ENCODE data around the gene TTLL9.
"Not testable (repeated sequence)": the region's sequence is repeated elsewhere in the genome, so short reads cannot be mapped to it uniquely, and the experiment has no call there.

The TTLL9 gene, protein sequence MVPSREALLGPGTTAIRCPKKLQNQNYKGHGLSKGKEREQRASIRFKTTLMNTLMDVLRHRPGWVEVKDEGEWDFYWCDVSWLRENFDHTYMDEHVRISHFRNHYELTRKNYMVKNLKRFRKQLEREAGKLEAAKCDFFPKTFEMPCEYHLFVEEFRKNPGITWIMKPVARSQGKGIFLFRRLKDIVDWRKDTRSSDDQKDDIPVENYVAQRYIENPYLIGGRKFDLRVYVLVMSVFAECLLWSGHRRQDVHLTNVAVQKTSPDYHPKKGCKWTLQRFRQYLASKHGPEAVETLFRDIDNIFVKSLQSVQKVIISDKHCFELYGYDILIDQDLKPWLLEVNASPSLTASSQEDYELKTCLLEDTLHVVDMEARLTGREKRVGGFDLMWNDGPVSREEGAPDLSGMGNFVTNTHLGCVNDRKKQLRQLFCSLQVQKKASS

DNA sequence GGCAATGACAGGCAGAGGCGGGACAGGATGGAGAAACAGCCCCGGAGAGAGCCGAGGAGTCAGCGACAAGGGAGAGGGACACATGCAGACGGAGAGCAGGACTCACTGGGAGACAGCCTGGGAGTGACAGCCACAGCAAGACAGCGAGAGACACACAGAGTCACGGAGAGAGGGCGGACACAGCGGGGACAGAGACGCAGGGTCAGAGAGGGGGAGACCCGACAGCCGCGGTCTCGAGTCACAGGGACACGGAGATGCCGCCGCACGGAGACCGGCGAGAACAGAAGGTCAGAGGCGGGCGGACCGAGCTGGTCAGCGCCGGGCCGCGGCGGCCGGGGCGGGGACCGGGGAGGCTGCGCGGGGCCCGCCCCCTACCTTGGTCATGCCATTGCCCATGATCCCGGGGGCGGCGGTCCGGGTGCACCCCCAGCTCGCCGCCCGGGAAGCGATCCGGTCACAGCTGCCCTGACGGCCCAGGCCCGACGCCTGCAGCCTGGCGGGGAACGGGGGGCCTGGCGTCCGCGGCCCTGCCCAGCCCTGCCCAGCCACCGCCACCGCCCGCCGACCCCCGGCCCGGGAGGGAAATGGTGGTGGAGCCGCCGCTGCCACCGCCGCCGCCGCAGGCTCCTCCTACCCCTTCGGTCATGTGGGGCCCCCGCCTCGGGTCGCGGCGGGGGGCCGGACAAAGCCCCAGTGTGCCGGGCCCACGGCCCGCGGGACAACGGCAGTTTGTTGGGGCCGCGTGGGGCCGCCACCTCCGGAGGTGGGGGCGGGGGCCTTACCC is at the start of gene TTLL9, which contains the start of gene DUSP15:
TSS of gene TTLL9 (plus strand) at position 693 of the 784 bp plus-strand sequence. CDS start 493 bp downstream, outside the sequence.
TSS of gene DUSP15 (minus strand) at position 586 of the 784 bp plus-strand sequence. CDS start at position 396, 190 bp downstream.
- peak; percentile 14 for DNase-seq

DNA sequence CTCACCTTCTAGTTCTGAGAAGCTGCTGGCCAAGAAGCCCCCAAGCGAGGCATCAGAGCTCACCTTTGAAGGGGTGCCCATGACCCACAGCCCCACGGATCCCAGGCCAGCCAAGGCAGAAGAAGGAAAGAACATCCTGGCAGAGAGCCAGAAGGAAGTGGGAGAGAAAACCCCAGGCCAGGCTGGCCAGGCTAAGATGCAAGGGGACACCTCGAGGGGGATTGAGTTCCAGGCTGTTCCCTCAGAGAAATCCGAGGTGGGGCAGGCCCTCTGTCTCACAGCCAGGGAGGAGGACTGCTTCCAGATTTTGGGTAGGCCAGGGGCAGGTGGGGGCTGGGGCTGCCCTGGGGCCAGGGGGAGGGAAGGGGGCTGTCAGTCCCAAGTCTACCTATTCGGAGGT is 49.0 kb upstream of the TTLL9 start:
- no peak for DNase-seq

DNA sequence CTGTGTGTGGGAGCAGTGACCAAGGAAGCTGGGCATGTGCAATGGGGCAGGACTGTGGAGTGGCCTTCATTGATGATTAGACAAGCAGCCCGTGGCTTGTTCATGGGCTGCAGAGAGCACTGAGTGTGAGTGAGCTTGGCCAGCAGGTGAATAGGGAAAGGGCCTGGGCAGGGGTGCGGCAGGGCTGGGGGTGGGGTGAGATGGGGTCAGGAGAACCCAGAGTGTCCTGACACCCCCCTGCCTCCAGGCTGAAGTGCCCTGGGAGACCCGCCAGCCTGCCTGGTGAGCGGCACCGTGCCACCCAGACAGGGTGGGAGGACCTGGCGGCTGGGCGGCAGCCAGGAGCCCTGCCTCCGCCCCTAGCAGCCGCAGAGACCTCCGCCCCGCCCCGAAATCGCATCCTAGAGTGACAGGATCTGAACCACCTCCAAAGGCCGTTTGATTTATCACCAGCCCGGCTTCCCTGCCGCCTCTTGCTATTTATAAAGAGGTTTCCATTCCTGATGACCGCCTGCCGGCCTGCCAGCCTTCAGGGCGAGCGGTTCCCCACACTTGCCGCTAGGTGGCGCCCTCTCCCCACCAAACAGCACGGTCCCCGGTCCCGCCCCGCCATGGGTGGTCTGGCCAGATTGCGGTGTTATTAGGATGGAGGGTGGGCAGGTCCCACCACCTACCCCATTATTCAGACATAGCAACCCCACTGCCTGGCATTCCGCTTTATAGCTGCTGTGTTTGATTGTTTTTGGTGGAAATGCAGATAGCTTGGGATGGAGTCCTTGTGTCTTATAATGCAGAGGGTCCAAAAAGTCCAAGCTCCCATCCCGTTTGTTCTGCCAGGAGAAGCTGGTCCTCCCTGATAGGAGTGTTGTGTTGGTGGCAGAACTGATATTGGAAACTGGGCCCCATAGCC is 47.8 kb upstream of the TTLL9 start:
- peak; percentile 86 for DNase-seq

DNA sequence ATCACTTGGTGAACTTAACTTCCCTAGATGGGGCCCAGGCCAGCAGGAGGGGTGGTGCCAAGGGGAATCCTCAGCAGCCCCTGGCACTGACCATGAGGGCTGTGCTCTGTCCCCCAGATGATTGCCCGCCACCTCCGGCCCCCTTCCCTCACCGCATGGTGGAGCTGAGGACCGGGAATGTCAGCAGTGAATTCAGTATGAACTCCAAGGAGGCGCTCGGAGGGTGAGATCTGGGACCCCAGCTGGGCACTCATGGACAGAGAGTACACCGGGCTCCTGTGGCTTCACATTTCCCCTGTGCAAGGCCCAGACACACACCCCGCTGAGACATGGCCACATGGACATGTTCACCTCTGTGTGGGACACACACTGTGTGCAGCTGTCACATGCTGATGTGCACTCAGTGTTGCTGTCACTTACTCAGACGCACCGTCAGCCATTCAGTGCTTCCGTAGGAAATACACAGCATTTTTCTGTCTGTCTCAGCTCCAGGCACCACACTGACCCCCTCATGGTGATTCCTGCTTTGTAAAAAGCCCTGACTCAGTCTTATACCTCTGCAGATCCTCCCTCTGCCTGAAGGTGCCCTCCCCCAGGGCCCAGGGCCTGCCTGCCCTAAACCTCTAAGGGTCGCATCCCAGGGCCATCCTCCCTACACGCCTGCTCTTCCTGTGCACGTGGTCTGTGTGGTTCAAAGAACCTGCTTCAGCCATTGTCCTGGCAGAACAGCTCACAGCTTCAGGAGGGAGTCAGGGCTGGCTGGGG is 46.9 kb upstream of the TTLL9 start:
- no peak for DNase-seq

DNA sequence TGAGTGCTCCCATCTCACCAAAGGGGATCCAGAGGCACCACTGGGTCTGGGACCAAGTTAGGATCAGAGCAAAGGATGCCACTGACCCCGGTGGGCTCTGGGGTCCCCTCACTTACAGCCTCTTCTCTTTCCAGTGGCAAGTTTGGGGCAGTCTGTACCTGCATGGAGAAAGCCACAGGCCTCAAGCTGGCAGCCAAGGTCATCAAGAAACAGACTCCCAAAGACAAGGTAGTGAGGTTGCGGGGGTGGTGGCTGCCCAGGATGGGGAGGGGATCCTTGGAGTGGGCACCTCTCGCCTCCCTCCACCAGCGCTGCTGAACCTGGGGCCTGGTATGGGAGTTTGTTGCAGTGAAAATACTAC is 46.3 kb upstream of the TTLL9 start:
- no peak for DNase-seq

DNA sequence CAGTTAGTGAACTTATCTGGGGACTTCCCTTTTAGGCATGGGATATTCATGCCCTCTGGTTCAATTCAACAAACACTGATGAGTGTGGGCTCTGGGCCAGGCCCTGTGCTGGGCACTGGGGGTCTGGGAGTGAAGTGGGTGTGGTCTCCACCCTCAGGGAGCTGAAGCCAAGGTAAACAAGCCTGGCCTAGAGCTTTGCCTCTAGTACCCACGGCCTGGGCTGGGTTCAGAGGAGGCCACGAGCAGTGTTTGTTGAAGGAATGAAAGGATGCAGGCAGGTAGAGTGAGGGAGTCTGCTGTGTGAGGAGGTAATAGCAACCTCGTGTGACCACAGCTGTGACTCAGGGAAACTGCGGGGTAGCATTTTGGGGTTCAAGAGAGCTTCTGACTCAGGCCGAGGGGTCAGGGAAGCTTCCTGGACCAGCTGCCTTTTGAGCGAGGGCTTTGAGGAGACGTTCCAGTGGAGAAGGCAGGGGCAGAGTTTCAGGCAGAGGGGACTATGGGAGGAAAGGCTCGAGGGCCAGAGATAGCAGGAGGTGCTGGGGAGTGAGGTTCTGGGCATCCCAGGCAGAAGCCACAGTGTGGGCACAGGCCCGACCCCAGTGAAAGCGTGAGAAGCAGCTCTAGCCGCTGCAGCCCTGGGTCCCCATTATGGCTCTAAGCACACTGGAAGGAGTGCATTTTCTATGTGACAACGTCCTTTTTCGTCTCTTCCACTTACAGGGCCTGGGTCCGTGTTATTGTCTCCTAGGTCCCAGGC is 45.7 kb upstream of the TTLL9 start:
- DNase-seq: no peak

DNA sequence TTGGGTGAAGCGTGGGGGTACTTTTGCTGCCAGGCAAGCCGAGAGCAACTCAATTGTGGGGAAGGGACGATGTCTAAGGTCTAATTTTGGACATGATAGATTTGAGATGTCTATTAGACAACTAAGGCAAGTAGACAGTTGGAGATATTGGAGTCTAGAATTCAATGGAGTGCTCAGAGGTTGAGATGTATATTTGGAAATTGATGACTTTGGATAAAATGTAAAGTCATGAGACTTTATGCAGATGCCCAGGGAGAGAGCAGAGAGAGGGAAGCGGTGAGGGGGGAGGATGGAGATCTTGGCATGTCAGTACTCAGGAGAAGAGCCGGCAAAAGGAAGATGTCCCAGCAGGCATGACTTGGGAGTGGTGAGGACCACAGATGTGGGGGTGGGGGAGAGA is 44.4 kb upstream of the TTLL9 start:
- DNase-seq: no peak

DNA sequence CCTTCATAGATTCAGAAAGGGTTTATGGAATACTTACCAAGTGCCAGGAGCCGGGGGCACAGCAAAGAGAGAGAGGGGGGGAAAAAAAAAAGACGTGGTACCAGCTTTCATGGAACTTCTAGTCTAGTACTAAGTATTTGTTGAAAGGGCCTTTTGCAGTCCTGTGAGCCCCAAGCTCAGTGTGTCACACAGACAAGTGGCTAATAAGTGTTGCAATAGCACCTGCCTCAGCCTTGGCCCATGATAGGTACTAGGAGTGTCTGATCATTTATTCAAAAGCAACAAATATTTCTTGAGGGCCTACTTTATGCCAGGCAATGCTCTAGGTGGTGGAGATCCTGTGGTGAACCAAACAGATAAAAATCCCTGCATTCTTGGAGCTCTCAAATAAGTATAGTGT is 43.4 kb upstream of the TTLL9 start:
- DNase-seq: no peak

DNA sequence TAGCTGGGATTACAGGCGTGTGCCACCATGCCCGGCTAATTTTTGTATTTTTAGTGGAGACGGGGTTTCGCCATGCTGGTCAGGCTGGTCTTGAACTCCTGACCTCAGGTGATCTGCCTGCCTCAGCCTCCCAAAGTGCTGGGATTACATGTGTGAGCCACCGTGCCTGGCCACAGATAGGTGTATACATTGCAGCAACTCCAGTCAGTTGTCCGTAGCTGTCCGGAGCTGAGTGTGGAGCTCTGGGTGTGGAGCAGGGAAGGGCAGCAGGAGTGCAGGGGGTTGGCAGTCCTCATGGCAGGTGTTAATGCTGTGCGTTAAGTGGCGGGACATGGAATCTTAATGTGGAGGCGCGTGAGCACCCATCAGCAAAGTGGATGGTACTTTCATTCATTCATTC is 42.4 kb upstream of the TTLL9 start:
- DNase-seq: not testable (repeated sequence)

DNA sequence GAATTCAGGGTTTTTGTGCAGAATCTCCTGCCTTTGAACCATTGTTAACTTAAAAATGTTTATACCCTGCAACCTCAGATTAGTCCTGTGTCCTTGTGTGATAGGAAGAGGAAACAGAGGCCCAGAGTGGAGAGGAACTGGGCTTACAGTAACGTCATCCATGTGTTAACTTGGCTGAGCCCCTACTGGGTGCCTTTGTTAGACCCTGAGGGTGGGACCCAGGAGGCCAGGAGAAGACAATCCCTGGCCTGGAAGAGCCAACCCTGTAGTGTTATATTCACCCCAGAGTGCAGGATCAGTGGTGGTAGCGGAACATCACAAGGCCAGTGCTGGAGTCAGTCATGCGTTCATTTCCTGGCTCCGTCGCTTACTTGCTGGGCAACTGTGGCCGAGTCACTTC is 40.7 kb upstream of the TTLL9 start:
- no peak for DNase-seq

DNA sequence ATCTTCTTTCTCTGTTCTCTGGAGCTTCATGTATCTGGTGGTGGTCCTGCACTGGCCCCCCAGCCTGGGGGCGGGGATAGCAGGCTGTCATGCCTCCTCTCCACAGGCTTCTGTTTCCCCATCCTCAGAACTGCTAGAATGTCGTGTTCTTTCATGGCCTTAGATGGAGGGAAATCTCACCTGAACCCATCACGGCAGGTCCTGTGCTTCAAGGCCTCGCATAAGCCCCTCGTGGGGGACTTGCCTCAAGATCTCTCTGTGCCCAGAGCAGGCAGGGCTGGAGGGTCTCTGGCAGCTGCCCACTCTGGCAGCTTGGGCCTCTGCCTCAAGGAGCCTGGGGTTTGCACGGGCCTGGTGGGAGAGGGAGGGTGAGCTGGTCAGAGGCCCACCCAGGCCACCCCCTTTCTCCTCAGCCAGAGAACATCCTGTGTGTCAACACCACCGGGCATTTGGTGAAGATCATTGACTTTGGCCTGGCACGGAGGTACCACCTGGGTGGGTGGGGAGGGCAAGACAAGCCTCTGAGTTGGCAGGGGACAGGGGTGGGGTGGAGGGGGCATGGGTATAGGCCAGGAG is 39.9 kb upstream of the TTLL9 start:
- DNase-seq: no peak

DNA sequence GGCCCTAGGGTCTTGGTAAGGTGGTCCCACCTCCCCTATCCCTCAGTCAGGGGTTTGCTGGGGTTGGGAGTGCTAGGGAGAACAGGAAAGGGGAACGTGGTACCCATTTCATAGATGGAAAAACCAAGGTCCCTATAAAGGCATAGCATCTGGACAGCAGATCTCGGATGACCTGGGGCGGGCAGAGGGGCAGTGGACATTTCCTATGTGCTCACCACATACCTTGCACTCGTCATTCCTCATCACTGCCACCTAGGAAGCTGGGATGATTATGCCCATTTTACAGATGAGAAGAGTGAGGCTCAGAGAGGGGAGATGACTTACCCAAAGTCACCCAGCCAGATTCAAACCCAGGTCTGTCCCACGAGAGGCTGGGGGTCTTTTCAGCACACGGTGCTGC is 39.2 kb upstream of the TTLL9 start:
- DNase-seq: no peak

DNA sequence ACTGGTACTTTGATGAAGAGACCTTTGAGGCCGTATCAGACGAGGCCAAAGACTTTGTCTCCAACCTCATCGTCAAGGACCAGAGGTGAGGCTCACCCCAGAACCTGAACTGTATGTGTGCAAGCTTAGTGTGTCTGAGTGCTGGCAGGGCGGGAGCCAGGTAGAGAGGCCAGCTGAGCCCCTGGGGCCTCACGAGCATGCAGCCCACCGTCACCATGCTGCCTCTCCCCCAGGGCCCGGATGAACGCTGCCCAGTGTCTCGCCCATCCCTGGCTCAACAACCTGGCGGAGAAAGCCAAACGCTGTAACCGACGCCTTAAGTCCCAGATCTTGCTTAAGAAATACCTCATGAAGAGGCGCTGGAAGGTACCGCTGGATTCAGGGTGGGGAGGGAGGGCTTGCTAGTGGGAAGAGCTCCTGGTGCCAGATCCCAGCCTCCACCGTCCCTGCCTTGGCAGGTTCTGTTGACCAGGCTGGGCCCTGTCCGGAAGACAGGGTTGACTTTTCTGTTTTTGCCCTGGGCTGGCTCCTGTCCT is 38.6 kb upstream of the TTLL9 start:
- no peak for DNase-seq

DNA sequence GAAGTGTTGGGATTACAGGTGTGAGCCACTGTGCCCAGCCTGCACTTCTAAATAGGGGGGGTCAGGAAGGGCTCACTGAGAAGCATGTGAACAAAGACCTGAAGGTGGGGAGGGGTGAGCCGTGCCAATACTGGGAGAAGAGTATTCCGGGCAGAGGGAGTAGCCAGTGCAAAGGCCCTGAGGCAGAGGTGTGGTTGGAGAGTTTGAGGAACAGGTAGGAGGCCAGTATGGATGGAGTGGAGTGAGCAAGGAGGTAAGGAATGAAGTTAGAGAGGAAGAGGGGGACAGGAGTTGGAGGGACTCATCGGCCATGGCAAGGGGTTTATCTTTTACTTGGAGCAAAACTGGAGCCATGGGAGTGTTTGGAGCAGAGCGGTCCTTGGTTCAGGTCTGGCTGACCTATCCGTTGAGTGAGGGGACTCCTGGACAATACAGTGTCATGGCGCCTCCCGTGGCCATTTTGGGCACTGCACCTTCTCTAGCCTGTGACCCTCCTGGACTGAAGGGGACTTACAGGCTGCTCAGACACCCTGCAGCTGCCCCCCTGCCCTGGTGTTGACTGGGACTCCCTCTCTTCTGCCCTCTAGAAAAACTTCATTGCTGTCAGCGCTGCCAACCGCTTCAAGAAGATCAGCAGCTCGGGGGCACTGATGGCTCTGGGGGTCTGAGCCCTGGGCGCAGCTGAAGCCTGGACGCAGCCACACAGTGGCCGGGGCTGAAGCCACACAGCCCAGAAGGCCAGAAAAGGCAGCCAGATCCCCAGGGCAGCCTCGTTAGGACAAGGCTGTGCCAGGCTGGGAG is 37.1 kb upstream of the TTLL9 start:
- peak; percentile 65 for DNase-seq

DNA sequence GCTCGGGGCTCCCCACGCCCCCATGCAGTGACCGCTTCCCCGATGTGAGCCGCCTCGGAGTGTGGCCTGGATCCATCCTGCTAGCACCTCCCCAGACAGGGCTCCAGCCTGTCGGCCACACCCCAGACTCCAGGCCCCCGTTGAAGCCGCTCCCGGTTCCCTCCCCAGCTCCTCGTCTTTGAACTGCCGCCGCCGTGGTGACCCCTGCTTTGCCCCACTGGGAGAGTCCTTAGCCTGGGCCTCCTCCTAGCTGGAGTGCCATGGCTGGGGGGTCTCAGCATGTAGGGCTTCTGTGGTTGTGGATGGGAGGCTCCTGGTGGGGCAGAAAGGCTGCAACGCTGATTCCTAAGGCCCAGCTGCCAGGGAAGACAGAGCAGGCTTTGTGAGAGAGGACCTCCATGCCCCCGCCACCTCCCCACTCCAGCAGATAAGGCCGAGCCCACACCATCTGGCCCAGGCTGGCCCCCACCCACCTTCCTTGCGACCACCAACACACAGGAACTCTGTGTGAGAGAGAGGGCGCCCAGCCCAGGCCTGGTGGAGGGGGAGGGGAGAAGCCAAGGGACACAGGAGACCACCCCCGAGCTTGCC is 36.4 kb upstream of the TTLL9 start:
- DNase-seq: no peak

DNA sequence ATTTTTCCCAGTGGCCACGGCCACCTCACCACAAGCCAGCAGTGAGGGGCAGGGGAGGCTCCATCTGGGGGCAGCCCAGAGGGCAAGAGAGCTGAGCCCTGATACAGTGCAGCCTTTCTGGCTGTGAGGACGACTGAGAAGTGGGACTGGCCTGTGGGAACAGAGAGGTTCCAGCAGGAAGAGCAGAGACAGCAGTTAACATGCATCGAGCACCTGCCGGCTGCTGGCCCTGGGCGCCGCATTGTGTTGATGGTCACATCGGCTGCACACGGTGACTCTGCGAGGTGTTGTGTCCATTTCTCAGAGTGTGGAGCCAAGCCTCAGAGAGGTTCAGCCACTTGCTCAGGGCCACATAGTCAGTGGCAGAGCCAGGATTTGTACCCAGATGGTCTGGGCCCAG is 34.9 kb upstream of the TTLL9 start:
- DNase-seq: no peak

DNA sequence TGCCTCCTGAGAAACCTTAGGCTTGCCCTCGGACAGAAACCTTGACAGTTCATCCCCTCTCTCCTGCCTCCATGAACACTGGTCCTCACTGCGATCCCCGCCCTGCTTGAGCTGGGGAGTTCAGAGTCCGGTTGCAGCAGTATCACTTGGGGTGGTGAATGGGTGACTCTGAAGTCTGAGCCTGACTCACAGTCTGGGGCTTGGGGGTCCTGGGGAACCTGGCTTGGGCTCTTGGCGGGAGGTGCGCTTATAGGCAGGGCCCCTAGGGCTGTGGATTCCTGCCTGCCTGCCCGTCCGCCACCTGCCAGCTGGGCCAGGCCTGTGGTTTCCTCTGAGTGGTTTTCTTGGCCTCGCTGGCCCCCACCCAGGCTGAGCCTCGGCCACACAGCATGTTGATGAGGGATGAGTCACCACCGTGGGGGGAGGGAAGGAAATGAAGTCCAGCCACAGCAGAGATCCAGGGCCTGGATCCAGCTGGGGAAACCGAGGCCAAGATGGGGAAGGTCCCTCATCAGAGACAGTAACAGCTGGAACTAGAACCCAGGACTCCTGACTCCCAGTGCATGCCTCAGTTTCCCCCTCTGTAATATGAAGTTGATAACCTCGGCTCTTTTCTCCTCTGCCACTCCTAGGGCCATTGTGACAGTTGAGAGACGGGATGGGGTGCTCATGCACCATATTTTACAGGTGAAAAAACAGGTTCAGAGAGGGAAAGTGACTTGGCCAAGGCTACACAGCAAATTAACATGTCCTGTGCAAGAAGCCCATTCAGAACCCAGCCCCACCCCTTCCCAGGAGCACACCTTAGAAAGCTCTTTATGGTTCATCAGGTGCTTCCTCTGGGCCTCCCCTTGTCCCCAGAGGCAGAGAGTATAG is 34.2 kb upstream of the TTLL9 start:
- DNase-seq: peak; percentile 23

DNA sequence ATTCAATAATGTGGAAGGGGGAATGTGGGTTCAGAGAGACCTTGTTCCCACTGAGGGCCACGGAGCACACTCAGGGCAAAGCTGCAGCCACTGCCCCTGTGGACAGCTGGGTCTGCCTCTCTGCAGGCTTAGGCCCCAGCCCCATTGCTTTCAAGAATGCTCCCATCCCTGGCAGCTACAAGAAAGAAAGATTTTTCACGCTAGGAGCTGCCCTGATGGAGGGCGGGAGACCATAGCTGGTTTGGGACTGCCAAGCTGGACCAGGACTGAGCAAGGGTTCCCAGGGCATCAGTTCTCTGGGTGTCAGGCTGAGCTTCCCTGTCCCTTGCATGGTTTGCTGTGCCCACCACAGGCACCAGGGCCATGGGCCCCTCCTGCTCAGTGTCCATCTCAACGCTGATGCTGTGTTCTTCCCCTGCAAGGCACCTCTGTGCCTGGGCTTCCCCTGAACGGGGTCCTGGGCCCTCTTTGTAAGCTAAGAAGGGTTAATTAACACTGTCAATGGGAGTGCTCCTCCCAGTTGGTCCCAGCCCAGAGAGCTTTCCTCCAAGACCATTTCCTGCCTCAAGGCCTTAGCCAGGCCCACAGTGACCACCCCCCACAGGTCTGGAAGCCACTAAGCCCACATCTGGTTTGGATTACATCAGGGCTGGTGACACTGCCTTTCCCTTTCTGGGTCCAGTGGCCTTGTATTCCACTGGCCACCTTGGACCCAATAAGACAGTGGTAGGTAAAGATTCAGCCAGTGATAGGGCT is 33.4 kb upstream of the TTLL9 start:
- no peak for DNase-seq
